Left hindlimb (tissue), 1 donor: ENCODE measurements around the gene DNMT3A.

Source experiments
- DNase-seq: peaks from one replicate; pipeline ENCODE4 v3.0.0-alpha.2; 2018

DNMT3A gene

DNA sequence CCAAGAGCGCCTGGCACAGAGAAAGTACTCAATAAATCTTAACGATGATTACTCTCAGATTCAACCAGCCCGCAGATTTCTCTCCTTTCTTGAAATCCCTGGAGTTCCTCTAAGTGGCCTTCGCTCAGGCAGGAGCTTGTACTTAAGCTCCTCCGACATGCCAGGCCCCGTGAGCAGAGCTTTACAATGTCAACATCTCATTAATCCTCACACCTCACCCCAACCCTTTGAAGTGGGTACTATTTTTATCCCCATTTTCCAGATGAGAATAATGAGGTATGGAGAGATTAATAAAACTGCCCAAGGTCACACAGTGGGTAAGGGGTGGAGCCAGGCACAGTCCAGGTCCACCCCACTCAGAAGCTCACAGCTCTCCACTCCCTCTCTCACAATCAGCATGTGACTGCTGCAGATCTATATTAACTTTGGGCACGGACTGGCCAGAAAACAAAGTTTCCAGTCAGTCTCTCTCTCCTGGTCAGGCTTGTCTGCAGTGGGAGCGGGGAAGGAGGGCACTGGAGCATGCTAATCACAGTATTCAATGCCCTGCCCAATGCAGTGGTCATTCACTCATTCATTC is 18.0 kb downstream of the DNMT3A start:
- DNase-seq: no peak

- DNase-seq: no peak
These were observed 18.6 kb downstream of the DNMT3A start for GRCh38 chr2:25323042-25323514.

DNA sequence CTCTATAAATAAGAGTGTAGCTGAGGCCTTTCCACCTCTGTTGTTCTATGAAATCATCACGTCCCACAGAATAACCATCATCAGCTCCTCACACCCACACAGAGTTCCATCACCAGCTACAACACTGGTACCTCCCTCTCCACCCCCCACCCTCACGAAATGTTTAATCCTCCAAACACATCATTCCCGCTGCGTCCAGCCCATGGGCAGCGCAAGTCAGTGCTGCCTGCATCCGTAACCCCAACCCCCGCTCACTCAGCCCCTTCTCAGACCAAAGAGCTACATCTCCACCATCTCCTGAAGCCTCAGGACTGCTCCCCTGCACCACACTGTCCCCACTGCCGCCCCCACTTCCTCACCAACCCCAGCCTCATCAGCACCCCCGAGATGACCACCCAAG is 19.4 kb downstream of the DNMT3A start:
- DNase-seq: no peak

DNA sequence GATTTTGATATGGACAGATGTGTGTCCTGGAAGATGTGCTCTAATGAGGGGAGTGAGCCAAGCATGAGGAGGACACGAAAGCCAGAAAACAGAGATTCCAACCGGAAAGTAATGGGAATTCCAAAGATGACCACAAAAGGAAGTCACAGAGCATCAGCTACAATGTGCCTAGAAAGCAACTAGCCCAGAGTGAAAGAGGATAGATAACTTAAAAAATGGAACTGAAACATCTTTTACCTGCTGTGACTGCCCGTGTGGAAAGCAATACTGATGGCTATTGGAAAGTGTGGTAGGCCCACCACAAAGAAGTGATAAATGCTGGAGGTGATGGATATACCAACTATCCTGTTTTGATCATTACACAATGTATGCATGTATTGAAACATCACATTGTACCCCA is 21.6 kb downstream of the DNMT3A start:
- no peak for DNase-seq

- no peak for DNase-seq
These were observed 25.6 kb downstream of the DNMT3A start for GRCh38 chr2:25316101-25316500.

DNA sequence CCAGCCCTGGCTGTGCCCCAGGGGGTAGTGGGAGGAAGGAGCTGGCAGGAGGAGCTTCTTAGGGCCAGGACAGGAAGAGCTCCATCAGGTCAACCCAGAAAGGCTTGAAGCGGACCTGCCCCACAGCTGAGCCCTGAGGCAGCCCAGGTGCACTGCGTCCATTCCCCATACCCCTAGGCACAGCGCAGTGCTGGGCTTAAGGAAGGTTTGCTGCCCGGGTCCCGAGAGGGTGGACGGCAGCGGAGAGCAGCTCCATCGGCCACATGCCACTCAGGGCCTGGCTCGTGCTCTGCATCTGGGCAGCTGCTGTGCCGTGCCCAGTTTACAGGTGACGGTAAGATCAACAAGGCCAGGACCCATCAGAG is 26.4 kb downstream of the DNMT3A start:
- DNase-seq: no peak

DNA sequence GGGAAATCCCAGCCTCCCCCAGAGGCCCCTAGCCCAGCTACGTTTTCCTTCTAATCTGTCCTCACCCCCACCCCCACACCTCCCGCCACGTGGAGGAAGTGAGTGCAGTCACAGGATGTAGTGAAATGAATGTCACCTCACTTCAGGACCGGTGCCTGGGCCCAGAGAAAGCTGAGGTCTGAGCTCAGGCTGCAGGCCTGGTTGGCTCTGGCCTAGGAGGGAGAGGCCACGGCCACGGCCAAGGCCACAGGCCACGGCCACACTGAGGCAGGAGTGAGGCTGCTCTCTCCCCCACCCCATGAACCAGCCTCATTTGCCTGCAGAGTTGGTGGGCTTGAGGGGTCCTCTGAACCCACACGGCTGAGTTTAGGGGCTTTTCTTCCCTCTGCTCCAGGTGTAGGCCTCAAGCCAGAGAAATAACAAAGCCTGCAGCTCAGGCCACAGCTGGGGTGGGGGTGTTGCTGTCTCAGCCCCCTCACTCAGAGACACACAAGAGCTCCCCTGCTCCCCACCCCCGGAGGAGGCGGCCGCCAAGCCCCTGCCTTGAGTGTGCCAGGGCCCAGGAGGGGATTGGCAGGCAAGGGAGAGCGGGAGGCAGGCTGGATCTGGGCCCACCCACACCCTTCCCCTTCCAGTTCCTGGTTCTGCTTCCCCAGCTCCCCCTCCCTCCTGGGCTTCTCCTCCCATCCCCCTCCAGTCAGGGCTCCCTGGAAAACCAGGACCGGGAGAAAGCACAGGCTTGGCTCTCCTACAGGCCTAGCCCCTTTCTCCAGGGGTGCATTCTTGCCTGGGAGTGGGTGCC is 27.0 kb downstream of the DNMT3A start:
- peak; percentile 88 for DNase-seq

DNA sequence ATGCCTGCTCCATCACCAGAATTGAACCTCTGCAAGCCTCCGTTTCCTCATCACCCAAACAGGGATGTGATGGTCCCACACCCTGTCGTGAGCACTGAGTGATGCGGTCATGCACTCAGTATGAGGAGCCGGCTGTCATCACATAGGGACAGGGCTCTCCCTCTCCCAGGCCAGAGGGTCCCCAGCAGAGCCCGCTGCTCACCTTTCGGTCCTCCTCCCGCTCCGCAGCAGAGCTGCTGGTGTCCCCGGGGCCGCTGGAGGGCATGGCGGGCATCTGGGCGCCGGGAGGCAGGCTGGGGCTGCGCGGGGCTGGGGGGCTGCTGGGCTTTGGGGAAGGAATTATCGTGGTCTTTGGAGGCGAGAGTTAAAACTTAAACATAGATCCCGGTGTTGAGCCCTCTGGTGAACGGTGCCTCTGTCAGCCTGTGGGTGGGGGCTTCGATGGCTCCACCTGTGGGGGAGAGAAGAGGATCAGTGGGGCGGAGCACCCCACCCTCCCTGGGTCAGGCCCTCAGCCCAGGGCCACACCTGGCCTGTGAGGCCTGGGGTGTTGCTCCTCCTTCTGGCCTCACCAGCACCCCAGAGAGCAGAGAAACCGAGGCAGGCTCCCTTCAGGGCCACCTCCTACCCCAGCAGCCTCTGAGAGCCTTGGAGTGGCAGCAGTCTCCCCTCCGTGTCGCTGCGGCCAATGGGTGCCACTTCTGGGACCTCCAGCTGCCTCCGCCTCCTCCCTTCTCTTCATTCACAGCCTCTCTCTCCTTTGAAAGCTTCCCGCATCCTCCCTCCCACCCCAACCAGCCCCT is 27.8 kb downstream of the DNMT3A start:
- DNase-seq: no peak

- DNase-seq: no peak
These were observed 28.6 kb downstream of the DNMT3A start for GRCh38 chr2:25312958-25313710.

DNA sequence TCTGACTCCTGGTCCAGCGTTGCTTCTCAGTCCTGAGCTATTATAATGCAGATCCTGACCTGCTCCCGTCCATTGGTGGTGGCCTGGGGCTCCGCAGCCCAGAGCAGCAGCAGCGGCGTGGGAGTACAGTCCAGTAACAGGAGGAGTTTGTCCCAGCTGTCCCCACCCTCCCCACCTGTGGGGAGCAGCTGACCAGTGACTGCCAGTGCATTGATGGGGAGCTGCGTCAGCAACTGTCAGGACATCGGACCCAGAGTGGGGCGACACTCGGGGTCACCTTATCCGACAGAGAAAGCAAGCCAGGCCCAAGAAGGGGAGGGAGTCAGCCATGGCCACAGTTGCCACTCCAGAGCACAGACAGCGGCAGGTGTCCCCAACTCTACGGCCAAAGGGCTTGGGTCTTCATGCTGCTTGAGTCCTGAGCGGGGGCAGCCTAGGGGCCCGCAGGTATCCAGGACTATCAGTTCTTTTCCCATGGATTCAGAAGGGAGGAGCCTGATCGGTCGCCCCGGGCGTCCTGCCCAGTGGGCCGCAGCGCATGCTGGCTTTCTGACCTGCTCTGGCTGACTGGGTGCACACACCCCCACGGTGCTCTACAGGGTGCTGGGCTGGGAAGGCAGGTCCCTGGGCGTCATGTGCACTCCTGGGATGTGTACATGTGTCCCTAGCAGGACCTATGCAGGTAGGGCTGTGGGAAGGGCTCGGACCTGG is 29.7 kb downstream of the DNMT3A start:
- DNase-seq: no peak

DNA sequence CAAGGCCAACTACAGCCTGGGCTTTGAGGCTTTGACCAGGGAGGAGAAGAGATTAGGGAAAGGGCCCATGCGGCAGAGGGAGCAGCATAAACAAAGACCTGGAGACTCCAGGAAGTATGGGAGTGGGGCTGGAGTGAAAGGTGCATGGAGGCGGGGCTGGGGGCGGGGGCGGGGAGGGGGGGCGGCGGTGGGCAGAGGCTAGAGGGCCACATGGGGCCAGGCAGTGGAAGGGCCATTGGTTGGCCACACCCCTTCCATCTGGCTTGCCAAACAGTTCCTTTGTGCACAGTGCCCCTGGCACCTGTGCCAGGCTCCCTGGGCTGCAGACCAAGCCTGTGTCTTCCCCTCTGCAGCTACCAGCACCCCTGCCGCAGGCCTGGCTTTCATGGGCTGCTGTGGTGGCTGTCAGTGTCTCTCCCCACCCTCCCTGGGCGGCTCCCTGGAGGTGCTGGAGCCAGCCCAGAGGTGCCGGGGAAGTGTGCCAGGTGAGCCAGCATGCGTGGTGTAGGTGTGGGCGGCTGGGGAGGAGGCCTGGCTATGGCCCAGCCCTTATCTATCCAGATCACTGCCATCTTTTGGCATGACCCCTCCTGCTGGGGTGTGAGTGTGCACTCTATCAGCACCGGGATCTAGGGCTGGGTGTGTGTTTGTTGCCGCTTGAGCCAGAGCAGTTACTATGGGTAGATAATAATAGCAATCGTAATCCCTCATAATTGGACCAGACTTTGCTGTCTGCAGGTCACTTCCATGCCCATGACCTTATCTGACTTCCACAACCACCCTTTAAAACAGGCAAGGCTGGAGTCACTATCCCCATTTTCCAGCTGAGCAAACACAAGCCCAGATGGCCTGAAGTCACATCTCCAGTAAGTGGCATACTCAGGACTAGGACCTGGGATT is 30.5 kb downstream of the DNMT3A start:
- no peak for DNase-seq

GRCh38 chr2:25310709-25310964 is 31.1 kb downstream of the DNMT3A start:
- DNase-seq: no peak

DNA sequence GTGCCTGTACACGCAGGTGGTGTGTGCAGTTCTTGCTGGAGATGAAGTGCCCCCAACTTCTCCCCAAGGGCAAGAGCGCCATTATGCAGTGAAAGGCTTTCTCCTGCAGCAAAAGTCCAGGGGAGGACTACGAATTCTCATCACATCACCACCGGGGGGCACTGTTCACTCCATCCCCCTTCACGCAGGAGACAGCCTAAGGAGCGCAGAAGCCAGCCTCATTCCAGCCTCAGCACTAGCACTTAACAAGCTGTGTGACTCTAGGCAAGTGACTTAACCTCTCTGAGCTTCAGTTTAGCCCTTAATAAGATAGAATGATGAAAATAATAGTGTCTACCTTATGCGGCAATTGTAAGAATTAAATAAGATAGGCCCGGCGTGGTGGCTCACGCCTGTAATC is 32.3 kb downstream of the DNMT3A start:
- no peak for DNase-seq

GRCh38 chr2:25308599-25308998 is 33.1 kb downstream of the DNMT3A start:
- no peak for DNase-seq

- no peak for DNase-seq
These were observed 33.7 kb downstream of the DNMT3A start for GRCh38 chr2:25307949-25308557.

DNA sequence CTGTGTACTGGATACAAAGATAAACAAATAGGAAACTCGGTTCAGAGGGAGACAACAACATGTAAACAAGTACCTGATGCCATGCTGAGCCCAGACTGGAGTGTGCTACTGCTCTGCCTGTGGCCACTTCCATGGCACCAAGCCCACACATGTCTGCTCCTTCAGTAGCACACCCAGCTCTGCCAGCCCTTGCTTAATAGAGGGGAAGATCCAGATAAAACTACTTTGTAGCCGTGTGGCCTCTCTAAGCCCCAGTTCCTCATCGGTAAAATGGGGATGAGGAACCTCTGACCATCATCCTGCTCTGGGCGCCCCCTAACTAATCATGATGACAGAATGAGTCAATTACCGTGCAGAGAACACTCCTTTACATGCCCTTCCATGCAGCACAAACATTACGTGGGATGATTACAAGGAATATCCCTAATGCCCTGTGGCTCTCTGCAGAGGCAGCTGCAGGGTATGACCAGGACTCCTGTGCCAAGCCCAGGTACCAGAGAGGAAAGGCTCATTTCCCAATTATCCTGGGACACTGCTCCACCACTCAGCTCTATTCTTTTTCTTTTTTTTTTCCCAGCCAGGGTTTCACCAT is 34.9 kb downstream of the DNMT3A start:
- DNase-seq: no peak

GRCh38 chr2:25305775-25306174 is 36.0 kb downstream of the DNMT3A start:
- DNase-seq: peak; percentile 78

DNA sequence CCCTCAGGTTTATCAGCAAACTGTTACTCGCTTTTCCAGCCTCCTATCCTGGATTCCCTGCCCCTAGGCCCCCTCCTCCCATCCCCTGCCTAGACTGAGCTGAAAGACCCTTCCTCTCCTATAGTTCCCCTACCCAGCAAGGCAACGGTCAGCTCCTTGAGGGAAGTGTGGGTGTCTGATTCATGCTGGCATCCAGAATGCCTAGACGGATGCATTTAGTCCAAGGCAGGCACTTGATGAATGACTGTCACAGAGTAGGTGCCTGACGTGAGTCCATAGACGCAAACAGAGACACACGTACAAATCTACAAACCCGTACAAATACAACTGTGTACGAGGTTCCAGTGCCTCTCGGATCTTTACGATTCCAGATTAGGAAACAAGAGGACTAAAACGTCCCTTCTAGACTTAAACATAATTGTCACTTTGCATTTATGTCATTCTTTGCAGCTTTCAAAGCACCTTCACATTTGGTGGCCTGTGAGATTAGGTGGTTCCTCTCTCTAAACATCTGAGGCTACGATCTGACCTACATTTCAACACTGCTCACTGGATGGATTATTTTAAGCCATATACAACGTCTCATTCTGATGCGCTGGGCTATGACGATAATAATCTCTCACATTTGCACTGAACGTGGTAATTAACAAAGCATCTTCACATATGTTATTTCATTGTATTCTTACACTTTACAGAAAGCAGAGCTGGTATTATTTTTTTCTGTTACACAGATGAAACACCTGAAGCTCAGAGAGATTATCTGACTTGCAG is 36.7 kb downstream of the DNMT3A start:
- DNase-seq: no peak

- DNase-seq: peak; percentile 43
These were observed 37.4 kb downstream of the DNMT3A start for GRCh38 chr2:25304321-25304720.
